GM18861 (cell line): Measurements from ENCODE around the gene CBR1.
"Not testable (repeated sequence)": the region's sequence is repeated elsewhere in the genome, so short reads cannot be mapped to it uniquely, and the experiment has no call there.

Source experiments
- ATAC-seq: cut with Tn5 transposase; IDR thresholded peaks from one replicate; pipeline ENCODE4 v1.9.1; 2021; ENCODE audit not compliant: unreplicated experiment

CBR1 gene

DNA sequence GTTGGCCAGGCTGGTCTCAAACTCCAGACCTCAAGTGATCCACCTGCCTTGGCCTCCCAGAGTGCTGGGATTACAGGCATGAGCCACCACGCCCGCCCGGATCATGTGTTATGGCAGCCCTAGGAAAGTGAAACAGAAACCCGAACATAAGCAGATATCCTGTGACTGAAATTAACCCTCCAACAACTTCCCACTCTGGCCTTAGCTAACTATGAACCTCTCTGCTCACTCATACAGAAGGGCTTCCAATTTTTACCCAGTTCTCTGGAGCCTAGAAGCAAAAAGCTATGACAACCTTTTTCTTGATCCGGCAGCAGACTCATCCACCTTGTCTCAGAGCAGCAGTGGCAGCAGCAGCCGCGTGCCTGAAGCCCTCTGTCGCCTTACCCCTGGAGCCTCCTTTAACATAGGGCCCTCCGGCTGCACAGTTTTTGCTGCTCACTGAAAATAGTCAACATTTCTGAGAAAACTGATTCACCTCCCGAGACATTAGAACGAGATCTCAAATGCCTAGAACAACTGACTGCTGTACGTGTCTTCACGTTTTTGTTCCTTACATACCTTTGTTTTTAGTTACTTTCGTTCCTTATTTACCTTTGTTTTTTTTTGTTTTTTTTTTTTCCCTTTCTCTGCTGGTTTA lies 9.3 kb downstream of the CBR1 start:
- no peak for ATAC-seq

DNA sequence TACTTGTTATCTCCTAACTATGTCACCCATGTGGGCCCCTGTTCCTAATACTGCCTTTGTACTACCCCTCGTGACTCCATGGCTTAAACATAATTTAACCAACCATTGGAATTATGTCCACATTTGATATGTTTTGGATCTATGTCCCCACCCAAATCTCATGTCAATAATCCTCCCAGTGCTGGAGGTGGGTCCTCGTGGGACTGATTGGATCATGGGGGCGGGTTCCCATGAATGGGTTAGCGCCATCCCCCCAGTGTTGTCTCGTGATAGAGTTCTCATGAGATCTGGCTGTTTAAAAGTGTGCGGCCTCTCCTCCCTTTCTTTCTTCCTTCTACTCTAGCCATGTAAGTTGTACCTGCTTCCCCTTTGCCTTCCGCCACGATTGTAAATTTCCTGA lies 9.8 kb downstream of the CBR1 start:
- ATAC-seq, result no peak

DNA sequence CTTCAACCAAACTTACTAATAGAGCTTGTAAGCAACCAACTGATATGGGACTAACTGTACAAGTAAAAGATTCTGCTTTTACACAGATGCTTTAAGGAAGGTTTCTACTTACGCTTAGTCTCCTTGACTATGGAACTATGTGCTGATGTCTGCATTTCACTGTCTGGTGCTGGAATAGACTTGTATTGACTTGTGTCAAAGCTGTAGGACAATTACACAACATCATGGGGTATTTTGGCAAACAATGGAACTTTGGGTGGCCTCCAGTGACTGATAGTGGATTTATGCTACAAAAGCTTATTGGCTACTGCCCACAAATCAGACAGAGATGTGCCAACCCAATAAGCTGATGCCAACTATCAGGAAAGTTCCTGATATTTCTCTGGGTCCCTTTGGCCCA lies 10.6 kb downstream of the CBR1 start:
- no peak for ATAC-seq

DNA sequence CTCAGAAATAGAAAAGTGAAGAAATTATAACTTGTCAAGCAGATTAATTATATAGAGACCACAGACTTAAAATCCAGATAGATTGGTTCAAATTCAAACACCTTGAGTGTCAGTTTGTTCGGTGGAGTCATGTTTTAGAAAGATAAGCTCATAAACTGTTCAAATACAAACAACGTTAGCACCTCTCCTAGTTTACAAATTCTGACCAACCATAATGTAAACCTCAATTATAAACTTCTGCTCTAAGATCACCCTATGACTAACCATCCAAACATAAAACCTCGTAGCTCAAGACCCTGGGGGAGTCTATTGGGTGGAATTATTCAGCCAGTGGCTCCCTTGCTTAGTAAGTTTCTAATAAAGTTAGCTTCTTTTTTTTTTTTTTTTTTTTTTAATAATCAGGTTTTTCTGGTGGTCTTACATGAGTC lies 12.4 kb downstream of the CBR1 start:
- ATAC-seq, result no peak

DNA sequence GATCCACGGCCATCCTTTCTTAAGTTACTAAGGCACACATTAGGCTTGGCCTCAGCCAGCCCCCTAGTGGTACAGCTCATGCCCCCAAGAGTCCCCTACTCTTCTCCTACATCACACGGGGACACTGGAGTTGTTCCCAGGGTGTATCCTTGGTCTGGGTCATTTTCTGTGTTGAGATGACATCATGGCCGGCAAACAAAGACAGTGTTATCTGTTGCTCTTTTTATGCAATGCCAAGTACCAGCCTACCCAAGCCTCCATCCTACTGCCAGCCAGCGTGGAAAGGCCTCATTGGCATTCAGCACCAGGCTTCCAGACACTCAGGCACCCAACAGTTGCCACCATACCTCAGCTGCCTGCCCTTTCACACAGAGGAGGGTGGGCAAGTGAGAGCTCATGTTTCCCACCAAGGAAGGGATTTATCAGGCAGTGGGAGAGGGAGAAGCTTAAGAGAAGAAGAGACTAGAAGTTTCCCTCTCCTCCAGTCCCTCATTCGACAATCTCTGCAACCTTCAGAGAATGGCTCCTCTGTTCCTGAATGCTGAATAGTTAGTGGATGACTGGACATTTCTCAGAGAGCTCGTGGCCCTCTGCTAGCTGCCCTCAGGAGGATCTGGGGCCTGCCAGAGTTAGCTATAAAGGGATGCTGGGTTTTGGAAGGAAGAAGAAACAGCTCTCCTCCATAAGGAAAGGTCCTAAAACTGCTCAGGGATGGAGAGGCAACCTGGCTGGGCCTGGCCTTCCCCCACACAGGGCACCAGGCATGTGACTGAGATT lies 17.7 kb downstream of the CBR1 start:
- ATAC-seq, result no peak

DNA sequence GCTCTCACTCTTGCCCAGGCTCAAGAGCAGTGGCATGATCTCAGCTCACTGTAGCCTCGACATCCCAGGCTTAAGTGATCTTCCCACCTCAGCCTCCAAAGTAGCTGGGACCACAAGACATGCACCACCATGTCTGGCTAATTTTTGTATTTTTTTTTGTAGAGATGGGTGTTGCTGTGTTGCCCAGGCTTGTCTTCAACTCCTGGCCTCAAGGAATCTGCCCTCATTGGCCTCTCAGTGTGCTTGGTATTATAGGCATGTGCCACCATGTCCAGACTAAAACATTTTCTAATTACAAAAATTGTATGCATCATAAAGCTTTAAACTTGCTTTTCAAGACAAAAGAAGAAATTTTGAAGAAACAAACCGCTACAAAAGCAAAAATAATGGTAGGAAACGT lies 20.1 kb downstream of the CBR1 start:
- ATAC-seq, result no peak

DNA sequence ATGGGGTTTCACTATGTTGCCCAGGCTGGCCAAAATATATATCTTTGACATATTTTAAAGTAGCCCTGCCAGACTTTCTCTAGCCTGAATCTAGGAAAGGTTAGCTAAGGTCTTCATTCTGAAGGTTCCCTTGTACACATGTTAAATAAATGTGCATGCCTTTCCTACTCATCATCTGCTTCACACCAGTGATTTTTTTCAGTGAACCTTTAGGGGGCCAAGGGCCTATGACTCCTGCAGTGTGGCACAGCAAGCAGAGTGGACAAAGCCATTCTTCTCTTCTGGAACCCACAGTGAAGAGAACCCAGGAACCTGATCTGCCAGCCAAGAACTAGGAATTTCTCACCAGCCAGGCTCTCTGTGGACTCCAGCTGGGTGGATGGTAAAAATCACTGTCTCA lies 22.9 kb downstream of the CBR1 start:
- ATAC-seq, result no peak

DNA sequence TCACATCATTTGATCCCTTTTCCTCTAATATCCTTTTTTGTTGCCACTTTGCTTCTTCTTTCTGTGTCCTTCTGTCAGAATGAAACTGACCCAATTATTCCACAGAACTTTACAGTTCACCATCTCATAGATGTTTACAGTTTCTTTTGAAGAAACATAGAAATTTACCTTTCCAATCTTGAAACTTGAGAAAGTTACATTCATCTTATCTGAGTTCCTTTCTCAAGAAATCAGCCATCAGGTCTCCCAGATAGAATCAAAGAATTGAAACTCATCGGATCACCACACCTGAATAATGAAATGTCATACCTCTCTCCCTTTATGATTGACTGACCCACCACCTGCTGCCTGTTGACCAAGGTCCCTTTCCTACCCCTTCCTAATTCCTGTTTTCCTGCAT lies 23.7 kb downstream of the CBR1 start:
- ATAC-seq, result no peak

DNA sequence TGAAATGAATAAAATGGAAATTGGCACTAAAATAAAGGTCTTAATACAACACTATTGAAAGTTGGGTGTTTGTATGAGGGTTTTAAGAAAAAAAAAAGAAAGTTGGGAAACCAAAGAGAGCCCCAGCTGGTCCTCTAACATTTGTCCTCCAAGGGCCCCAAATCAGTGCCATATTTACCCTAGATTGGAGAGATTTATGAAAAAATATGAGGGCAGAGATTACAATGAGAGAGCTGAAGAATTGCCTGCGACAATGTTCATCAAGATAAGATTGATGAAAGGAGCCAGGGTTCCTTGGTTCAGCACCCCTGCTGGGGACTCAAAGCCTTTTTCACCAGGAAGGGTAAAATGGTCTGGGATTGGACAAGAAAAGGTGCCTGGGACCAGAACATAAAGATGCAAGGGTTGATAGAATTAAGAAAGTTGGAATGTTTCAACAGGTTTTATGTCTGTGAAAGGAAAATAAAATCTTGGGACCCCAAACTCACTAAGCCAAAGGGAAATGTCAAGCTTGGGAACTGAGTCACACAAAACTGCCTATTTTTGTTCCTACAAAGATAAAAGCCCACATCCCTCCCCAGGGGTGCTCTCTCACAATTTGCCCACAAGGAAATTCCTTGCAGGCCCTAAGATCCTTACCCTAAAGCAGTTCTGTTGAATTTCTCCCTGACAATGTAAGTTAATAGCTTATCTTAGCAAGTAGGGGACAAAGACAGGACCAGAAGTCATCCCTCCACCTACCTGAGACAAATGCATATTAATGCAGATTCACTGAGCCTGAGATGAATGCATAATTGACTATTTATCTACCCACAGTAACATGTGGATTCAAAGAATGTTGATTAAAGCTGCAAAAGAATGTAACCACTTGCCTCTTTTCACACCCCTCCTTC lies 26.8 kb downstream of the CBR1 start:
- no peak for ATAC-seq

DNA sequence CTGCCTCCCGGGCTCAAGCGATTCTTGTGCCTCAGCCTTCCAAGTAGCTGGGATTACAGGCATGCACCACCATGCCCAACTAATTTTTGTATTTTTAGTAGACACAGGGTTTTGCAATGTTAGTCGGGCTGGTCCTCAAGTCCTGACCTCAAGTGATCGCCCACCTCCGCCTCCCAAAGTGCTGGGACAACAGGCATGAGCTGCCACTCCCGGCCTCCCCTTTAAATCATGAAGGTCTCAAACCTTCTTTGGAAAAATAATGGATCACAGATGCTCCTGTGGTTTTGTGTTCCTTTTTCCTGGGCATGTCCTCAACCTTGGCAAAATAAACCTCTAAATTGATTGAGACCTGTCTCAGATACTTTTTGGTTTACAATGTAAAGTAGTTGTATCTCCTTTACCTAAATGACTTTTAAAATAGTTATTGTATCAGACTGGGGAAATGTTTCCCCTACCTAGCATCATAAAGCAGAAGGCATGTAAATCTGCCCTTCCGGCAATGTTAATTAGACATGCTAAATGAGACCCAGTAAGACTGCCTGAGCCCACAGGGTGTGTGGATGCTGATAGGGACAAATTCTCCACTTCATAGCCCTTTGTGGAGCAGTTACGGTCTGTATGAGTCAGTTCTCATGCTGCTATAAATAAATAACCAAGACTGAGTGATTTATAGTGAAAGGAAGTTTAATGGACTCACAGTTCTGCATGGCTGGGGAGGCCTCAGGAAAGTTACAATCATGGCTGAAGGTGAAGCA lies 27.8 kb downstream of the CBR1 start:
- peak; percentile 89 for ATAC-seq

DNA sequence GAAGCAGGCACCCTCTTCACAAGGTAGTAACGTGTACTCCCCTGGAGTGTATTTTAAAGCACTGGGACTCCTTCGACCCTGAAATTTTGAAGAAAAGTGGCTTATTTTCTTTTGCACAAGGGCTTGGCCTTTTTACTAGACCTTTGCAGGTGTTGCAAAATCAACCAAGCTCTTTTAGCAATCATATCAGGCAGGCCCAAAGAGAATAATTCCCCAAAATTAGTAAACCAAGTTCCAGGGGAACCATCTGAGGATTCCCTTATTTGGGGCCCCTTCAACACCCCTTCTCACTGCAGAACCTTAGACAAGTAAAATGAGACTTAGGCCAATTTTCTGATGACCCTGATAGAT lies 28.3 kb downstream of the CBR1 start:
- ATAC-seq, result no peak

DNA sequence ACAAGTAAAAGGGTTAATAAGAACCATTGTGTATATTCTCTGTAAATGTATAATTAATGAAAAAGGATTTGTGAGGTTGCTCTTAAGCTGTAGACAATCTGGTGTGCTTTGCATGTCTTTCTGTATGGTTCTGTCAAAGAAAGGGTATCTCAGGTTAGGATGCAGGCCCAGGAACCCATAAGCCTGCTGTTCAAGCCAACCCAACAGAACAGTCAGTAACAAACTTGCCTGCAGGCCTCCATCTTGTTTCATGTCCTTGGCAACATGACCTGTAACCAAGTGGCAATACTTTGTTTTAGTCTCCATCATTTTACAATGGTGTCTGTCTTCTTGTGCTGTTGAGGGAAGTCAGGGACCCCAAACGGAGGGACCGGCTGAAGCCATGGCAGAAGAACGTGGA lies 29.2 kb downstream of the CBR1 start:
- no peak for ATAC-seq

DNA sequence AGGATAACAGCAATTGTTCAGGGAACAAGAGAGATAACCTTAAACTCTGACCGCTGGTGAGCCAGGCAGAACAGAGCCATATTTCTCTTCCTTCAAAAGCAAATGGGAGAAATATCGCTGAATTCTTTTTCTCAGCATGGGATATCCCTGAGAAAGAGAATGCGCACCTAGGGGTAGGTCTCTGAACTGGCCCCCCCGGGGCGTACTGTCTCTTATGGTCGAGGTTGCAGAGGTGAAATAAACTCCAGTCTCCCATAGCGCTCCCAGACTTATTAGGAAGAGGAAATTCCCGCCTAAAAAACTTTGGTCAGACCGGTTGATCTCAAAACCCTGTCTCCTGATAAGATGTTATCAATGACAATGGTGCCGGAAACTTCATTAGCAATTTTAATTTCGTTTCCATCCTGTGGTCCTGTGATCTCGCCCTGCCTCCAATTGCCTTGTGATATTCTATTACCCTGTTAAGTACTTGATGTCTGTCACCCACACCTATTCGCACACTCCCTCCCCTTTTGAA lies 29.9 kb downstream of the CBR1 start:
- ATAC-seq, result not testable (repeated sequence)

DNA sequence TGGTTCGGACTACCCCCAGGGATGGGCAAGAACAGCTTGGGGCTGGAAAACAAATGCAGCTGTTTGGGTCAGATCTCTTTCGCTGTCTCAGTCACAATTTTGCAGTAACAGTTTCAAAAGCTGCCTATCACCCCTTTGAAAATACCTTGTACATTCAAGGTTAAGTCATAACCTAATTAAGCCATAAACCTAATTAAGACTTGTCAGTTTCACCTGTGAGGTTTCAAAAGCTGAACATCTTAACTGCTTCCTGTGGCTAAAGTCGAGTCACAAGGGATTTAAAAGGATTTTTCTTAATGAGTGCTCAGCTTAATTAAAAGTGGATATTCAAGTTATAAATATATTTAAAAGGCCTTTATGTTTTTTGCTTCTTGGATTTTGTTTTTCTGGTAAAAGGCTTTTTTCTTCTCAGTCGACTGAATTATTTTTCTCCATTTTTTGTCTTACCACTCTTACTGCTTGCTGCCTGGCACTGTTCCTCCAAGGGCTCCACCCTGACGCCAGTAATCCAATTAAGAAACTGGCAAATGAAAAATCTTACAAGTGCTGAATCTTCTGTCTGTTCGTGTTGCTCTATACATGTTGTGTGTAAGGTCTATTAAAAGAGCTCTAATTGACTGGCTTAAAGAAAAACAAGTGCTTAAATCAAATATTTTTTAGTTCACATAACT lies 31.3 kb downstream of the CBR1 start:
- ATAC-seq, result no peak

DNA sequence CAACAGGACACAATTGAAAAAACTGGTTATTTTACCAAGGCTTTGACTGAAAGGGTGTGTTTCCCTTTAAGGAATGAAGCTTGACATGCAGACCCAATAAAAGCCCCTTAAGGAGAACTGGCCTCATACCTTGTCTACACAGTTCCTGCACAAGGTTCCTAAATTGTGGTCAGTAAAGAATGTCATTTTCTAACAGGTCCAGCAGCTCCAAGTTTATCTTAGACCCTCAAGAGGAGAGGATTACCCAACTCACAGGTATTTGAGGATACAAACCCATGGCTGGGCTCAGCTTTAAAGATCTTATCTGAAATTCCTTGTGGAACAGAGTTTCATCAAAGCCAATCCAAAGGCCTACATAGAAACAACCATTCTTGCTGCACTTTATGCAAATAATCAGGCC lies 33.6 kb downstream of the CBR1 start:
- no peak for ATAC-seq

DNA sequence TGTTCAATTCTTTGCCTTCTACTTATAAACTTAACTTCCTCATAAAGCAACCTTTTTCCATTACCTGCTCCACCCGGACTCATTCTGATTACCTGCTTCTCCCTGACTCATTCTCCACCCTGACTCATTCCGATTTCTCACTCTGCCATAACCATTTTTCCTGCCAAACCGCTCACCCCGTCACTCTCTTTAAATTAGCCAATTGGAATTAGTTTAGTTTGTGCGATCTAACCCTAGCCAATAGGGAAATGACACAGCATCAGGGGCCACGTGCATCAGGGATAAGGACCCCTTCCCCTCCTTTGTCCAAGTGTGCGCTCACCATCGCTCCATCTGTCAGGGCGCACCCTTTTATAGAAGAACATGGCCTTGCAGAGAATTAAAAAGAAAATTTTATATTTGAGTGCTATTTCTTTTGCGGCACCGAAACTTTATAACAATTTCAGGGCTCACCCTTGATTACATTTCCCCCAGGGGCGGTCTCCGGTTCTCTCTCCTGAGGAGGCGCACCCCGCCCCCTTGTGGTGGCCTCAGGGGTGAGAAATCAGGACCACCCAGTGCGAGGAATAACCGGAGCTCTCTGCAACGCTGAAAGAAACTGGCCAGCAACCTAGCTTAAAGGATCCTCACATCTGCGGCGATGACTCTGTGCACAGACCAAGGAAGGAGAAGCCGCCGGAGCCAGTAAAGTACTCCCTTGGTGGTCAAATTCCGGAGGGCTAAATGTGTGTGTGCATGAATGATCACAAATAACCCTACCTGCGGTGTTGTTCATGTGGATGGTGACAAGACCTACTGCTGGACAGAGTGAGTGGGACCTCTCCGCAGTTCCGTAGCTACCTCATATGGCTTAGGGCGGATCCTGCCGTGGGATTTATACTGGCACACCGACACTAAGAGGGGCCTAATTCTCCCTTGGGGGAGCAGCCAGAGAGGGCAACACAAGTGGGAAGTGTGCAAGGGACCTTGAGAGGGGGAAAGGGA lies 34.8 kb downstream of the CBR1 start:
- no peak for ATAC-seq

DNA sequence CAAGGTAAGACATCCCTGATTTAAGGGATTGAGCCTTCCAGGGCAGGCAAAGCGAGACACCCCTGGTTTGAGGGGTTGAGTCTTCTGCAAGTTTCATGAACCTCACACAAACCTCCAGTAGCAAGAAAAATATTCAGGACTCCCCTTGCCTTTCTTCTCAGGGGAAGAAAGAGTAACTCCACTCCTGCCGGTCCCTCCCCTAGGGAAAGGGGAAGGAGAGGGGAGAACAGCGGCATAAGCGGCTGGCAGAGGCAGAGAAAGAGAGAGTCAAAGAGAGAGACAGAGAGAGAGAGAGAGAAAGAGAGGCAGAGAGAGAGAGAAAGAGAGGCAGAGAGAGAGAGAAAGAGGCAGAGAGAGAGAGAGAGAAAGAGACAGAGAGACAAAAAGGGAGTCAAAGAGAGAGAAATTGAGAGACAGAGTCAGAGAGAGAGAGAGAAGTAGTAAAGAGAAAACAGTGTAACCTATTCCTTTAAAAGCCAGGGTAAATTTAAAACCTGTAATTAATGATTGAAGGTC lies 35.6 kb downstream of the CBR1 start:
- ATAC-seq, result no peak

DNA sequence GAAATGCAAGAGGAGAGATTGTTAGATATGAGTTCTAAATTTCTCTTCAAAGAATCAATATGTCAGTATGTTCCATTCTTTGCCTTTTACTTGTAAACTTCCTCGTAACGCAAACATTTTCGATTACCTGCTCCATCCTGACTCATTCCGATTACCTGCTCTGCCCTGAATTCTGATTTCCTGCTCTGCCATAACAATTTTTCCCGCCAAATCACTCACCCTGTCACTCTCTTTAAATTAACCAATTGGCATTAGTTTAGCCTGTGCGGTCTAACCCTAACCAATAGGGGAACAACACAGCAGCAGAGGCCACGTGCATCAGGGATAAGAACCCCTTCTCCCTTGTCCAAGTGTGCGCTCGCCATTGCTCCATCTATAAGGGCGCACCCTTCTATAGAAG lies 40.0 kb downstream of the CBR1 start:
- no peak for ATAC-seq

DNA sequence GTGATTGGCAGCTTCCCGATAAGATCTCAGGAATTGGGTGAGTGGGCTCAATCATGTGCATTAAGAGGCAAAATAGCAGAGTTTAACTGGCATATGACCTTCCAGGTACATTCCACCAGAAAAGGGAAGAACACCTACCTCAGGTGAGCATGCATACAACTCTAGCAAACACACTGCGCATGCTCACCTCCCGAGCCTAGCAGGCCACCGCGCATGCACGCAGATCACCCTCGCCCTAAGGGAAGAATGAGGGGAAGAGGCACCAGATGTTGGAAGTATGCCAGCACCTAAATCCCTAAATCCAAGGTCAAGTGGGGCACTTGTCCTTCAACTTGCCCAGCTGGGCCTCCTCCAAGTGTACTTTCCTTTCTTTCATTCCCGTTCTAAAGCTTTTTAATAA lies 41.4 kb downstream of the CBR1 start:
- ATAC-seq, result no peak
